ENCODE results near the gene PIGT. TPM values are rescaled to one million over a fixed set of nuclear protein-coding genes. Genes with fewer than 3 reads are reported as not detected.

Gene PIGT
- total RNA-seq, 2 donors from 2014 or later = 83.3 to 90.1 TPM

DNA sequence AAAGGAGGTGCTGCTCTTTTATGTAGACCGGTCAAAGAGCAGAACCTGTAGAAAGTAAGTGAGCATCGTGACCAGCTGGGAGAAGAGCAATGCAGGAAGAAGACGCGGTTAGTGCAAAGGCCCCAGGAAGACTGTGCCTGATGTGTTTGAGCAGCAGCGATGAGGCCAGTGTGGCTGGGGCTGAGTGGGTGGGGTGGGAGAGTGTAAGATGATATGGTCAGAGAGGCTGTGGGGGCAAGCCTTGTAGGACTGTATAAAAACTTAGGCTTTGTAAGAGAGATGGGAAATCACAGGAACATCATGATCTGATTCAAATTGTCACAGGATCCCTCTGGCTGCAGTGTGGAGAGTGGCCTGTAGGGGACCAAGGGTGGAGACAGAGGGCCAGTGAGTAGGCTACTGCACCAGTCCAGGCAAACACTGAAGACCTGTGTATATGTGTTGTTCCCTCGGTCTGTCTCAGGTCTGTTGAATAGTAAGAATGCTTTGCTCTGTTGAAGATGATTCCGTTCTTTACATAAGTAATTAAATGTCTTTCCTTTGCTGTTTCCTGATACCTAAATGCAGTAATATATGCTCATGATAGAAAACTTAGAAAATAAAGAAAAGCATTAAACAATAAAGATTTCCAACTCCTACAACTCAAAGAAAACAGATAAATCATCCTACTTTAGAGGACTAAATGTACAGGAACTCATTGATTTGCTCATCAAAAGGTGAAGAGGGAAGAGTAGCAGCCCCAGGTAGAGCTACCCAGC, 30.0 kb downstream of the PIGT start:
- no peaks in the 10 kb centered on the region for H3K36me3 Mint-ChIP-seq (ENCODE audit: low read depth)
- H3K9ac ChIP-seq (ENCODE audit: extremely low read depth, low read length, poor library complexity, severe bottlenecking) = no peak overlapping the region
- H3K9me3 ChIP-seq (ENCODE audit: control insufficient read depth, low read length) = no peaks in the 10 kb centered on the region
- no peak overlapping the region for H3K4me3 Mint-ChIP-seq
- H3K36me3 ChIP-seq (ENCODE audit: control insufficient read depth, insufficient read depth, low read length) = no peaks in the 10 kb centered on the region
- TF ChIP-seq, protein P1, sequence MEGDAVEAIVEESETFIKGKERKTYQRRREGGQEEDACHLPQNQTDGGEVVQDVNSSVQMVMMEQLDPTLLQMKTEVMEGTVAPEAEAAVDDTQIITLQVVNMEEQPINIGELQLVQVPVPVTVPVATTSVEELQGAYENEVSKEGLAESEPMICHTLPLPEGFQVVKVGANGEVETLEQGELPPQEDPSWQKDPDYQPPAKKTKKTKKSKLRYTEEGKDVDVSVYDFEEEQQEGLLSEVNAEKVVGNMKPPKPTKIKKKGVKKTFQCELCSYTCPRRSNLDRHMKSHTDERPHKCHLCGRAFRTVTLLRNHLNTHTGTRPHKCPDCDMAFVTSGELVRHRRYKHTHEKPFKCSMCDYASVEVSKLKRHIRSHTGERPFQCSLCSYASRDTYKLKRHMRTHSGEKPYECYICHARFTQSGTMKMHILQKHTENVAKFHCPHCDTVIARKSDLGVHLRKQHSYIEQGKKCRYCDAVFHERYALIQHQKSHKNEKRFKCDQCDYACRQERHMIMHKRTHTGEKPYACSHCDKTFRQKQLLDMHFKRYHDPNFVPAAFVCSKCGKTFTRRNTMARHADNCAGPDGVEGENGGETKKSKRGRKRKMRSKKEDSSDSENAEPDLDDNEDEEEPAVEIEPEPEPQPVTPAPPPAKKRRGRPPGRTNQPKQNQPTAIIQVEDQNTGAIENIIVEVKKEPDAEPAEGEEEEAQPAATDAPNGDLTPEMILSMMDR (conservative IDR thresholded peaks at IDR 0.05) = peak; percentile 87
- no peaks in the 10 kb centered on the region for H3K27me3 ChIP-seq (ENCODE audit: control insufficient read depth, insufficient read depth, low read length, poor library complexity, severe bottlenecking)
- H3K4me1 Mint-ChIP-seq = peaks cover 75% of the 10 kb centered on the region
- no peaks in the 10 kb centered on the region for H3K27me3 Mint-ChIP-seq (ENCODE audit: insufficient read depth)
- no peak overlapping the region for H3K27ac ChIP-seq (ENCODE audit: low read depth, low read length)
- no peaks in the 10 kb centered on the region for H3K9me3 Mint-ChIP-seq
- no peak overlapping the region for H3K27ac Mint-ChIP-seq
- peak; percentile 90 for DNase-seq
- 75 to 79% methylated on average over 4 to 7 of the region's 7 CpGs for WGBS, 2 experiments (ENCODE audit: insufficient coverage in 1 of 2, insufficient read length in 1 of 2)
- peaks cover 29% of the 10 kb centered on the region for H3K4me1 ChIP-seq (ENCODE audit: control insufficient read depth, insufficient read depth, low read length)
- H3K4me3 ChIP-seq (ENCODE audit: low read length) = no peak overlapping the region

DNA sequence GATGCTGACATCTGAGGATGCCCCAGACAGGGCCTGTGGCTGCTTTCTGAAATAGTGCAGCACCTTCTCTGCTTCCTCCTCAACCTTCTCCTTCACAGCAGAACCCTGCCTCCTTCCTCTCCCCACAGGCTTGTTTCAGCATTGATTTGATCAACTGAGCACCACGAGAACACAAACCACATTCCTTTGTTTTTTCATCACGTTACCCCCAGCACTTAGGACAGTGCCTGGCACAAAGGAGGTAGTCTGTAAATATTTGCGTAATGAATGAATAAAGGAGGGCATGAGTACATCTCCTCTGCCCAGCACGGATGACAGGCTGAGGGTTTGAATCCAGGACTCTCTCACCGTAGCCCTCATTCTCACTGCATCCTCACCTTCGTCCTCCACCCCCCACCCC, 32.3 kb downstream of the PIGT start:
- WGBS, 2 experiments (ENCODE audit: insufficient coverage in 1 of 2, insufficient read length in 1 of 2) = 80 to 92% methylated on average over 1 to 5 of the region's 6 CpGs
- H3K4me3 Mint-ChIP-seq = no peak overlapping the region
- no peaks in the 10 kb centered on the region for H3K27me3 ChIP-seq (ENCODE audit: control insufficient read depth, insufficient read depth, low read length, poor library complexity, severe bottlenecking)
- H3K27ac ChIP-seq (ENCODE audit: low read depth, low read length) = no peak overlapping the region
- H3K4me1 Mint-ChIP-seq = peaks cover 56% of the 10 kb centered on the region
- no peak overlapping the region for H3K4me3 ChIP-seq (ENCODE audit: low read length)
- TF ChIP-seq, protein P1 (conservative IDR thresholded peaks at IDR 0.05) = no peak
- no peaks in the 10 kb centered on the region for H3K36me3 Mint-ChIP-seq (ENCODE audit: low read depth)
- H3K36me3 ChIP-seq (ENCODE audit: control insufficient read depth, insufficient read depth, low read length) = no peaks in the 10 kb centered on the region
- no peaks in the 10 kb centered on the region for H3K27me3 Mint-ChIP-seq (ENCODE audit: insufficient read depth)
- H3K9ac ChIP-seq (ENCODE audit: extremely low read depth, low read length, poor library complexity, severe bottlenecking) = no peak overlapping the region
- H3K9me3 ChIP-seq (ENCODE audit: control insufficient read depth, low read length) = no peaks in the 10 kb centered on the region
- no peak for DNase-seq
- peaks cover 16% of the 10 kb centered on the region for H3K4me1 ChIP-seq (ENCODE audit: control insufficient read depth, insufficient read depth, low read length)
- H3K27ac Mint-ChIP-seq = no peak overlapping the region
- no peaks in the 10 kb centered on the region for H3K9me3 Mint-ChIP-seq

DNA sequence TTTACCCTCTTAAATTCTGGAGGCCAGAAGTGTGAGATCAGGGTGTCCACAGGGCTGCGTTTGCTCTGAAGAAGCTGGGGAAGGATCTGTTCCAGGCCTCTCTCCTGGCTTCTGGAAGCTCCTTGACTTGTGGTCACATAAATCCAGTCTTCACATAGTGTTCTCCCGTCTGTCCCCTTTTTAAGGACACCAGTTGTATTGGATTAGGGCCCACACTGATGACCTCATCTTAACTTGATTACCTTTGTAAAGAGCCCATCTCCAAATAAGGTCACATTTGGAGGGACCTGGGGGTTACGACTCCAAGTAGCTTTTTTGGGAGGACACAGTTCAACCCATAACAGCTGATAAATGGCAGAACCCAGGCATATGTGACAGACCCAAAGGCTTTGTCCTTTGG, 33.6 kb downstream of the PIGT start:
- no peaks in the 10 kb centered on the region for H3K36me3 ChIP-seq (ENCODE audit: control insufficient read depth, insufficient read depth, low read length)
- peak overlapping the region; percentile 26 for H3K4me3 ChIP-seq (ENCODE audit: low read length)
- no peak overlapping the region for H3K27ac ChIP-seq (ENCODE audit: low read depth, low read length)
- no peaks in the 10 kb centered on the region for H3K9me3 Mint-ChIP-seq
- peaks cover 45% of the 10 kb centered on the region for H3K4me1 Mint-ChIP-seq
- no peak overlapping the region for H3K9ac ChIP-seq (ENCODE audit: extremely low read depth, low read length, poor library complexity, severe bottlenecking)
- no peaks in the 10 kb centered on the region for H3K9me3 ChIP-seq (ENCODE audit: control insufficient read depth, low read length)
- H3K4me3 Mint-ChIP-seq = no peak overlapping the region
- no peaks in the 10 kb centered on the region for H3K27me3 ChIP-seq (ENCODE audit: control insufficient read depth, insufficient read depth, low read length, poor library complexity, severe bottlenecking)
- WGBS, 2 experiments (ENCODE audit: insufficient coverage in 1 of 2, insufficient read length in 1 of 2) = 93 to 100% methylated on average over 2 to 3 of the region's 3 CpGs
- DNase-seq = no peak
- TF ChIP-seq, protein P1 (conservative IDR thresholded peaks at IDR 0.05) = no peak
- peaks cover 9% of the 10 kb centered on the region for H3K4me1 ChIP-seq (ENCODE audit: control insufficient read depth, insufficient read depth, low read length)
- no peaks in the 10 kb centered on the region for H3K27me3 Mint-ChIP-seq (ENCODE audit: insufficient read depth)
- H3K36me3 Mint-ChIP-seq (ENCODE audit: low read depth) = no peaks in the 10 kb centered on the region
- H3K27ac Mint-ChIP-seq = peak overlapping the region; percentile 87

All from endodermal cell (in vitro differentiated cells).